Right lobe of liver (tissue), 6 donors: Measurements from ENCODE around the gene SORL1. TPM values are rescaled to one million over a fixed set of nuclear protein-coding genes. Genes with fewer than 3 reads are reported as not detected.

ENCODE experiments used
- ATAC-seq, 4 donors: fragments of 200-7000 bp; cut with Tn5 transposase; one replicate each; pipeline ENCODE4 v1.9.1; 2020; ENCODE audit warnings: mild to moderate bottlenecking in 4 of 4, moderate library complexity in 4 of 4
- DNase-seq, 3 donors: peaks; one replicate each; pipeline ENCODE4 v3.0.0-alpha.2; 2020
- H3K27ac ChIP-seq, 3 donors: fragments of 200-600 bp; one replicate each; pipeline ENCODE4 v1.8.0; 2022
- H3K27me3 ChIP-seq, 2 donors: fragments of 200-600 bp; one replicate each; pipeline ENCODE4 v1.8.0; 2022
- H3K36me3 ChIP-seq, 4 donors: fragments of 200-600 bp; sonication (generic) in 1 of 4; one replicate each; pipeline versions ENCODE4 v1.5.1 to v1.8.0; 2017 to 2022; ENCODE audit warnings: control low read depth in 1 of 4
- H3K4me1 ChIP-seq, 4 donors: fragments of 200-600 bp; sonication (generic) in 1 of 4; one replicate each; pipeline versions ENCODE4 v1.5.1 to v1.8.0; 2017 to 2022; ENCODE audit warnings: control low read depth in 1 of 4
- H3K4me3 ChIP-seq, 3 donors: fragments of 200-600 bp; one replicate each; pipeline ENCODE4 v1.8.0; 2022
- H3K9me3 ChIP-seq, 4 donors: fragments of 200-600 bp; sonication (generic) in 1 of 4; one replicate each; pipeline versions ENCODE4 v1.5.1 to v1.8.0; 2017 to 2022; ENCODE audit warnings: control low read depth in 1 of 4
- POLR2A ChIP-seq: fragments of 450-650 bp; IDR thresholded peaks from one replicate; pipeline ENCODE4 v1.6.1; 2017; ENCODE audit warnings: antibody characterized with exemption, mild to moderate bottlenecking
- WGBS: methylation state at CpG from one replicate; pipeline ENCODE4 v1.1.6; 2018; ENCODE audit warnings: low coverage, low lambda C conversion rate; ENCODE audit not compliant: insufficient coverage; ENCODE audit errors: missing lambda C conversion rate; 5-methylcytosine and 5-hydroxymethylcytosine counted together
- intact Hi-C, 2 donors: fragments of 100-400 bp; cut with DNase I; formaldehyde crosslinking; loops; one replicate each; pipeline versions ENCODE4 v1.11.2 to v1.14.1; 2022
- long read RNA-seq: library from polyadenylated mRNA; unstranded; transcript quantifications from one replicate; pipeline ENCODE4 v2.0.0, GENCODE V29; 2019
- total RNA-seq, 6 experiments: library from RNA; depleted of rRNA in 2 of 6; stranded (reverse); fragments of >200 nt in 2 of 6; fragmentation: NEBNext Ultra II Directional in 3 of 6; extraction: Animal tissue kit (Norgen Biotek cat#: 25700) in 3 of 6; gene quantifications; one replicate each; pipeline versions ENCODE4 v1.1.0 to v1.2.4, GENCODE V29; 2016 to 2023
- TF ChIP-seq, protein P1 (sequence below), 4 donors: fragments of 200-600 bp in 3 of 4; fragments of 450-650 bp in 1 of 4; IDR thresholded peaks; one replicate each; pipeline versions ENCODE4 v1.5.1 to v1.8.0; 2016 to 2022; ENCODE audit warnings: antibody characterized with exemption in 4 of 4, mild to moderate bottlenecking in 2 of 4
- donor health status: DM: no; HTN: yes; CAD: no.
- donor health status: DM: no; HTN: no; CAD: no.
- donor health status: DM: no; HTN: no; CAD: no.
- donor health status: DM: no; HTN: yes; CAD: no.
- donor health status: DM: no; HTN: yes; CAD: no.

Gene SORL1, protein sequence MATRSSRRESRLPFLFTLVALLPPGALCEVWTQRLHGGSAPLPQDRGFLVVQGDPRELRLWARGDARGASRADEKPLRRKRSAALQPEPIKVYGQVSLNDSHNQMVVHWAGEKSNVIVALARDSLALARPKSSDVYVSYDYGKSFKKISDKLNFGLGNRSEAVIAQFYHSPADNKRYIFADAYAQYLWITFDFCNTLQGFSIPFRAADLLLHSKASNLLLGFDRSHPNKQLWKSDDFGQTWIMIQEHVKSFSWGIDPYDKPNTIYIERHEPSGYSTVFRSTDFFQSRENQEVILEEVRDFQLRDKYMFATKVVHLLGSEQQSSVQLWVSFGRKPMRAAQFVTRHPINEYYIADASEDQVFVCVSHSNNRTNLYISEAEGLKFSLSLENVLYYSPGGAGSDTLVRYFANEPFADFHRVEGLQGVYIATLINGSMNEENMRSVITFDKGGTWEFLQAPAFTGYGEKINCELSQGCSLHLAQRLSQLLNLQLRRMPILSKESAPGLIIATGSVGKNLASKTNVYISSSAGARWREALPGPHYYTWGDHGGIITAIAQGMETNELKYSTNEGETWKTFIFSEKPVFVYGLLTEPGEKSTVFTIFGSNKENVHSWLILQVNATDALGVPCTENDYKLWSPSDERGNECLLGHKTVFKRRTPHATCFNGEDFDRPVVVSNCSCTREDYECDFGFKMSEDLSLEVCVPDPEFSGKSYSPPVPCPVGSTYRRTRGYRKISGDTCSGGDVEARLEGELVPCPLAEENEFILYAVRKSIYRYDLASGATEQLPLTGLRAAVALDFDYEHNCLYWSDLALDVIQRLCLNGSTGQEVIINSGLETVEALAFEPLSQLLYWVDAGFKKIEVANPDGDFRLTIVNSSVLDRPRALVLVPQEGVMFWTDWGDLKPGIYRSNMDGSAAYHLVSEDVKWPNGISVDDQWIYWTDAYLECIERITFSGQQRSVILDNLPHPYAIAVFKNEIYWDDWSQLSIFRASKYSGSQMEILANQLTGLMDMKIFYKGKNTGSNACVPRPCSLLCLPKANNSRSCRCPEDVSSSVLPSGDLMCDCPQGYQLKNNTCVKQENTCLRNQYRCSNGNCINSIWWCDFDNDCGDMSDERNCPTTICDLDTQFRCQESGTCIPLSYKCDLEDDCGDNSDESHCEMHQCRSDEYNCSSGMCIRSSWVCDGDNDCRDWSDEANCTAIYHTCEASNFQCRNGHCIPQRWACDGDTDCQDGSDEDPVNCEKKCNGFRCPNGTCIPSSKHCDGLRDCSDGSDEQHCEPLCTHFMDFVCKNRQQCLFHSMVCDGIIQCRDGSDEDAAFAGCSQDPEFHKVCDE (N-terminal part only)
- total RNA-seq: 100 to 1,000 TPM in 2 of 6 experiments, 10 to 100 TPM in 4; 45.2 to 137 (median 73.8) TPM
- long read RNA-seq, partial matches to known transcripts: 8 of 20 reads
- long read RNA-seq, other reads (novel, unspliced or antisense): 12 of 20 reads

- peak; percentile 86 to 89 (median 87) for DNase-seq
- peaks cover 0 to 65% (median 17%) of the 10 kb centered on the region in 4 donors for H3K4me1 ChIP-seq
- no peaks in the 10 kb centered on the region for H3K36me3 ChIP-seq
- peak; percentile 63 to 82 (median 70) for ATAC-seq
- H3K9me3 ChIP-seq: no peaks in the 10 kb centered on the region
- WGBS: no CpG with 5 or more reads among the region's 89 CpGs
- no peaks in the 10 kb centered on the region for H3K27me3 ChIP-seq
- intact Hi-C loops: loop anchor here in 1 of 2 donors (10.0 kb wide), 1 partner anchor 123 kb away; no protein-coding TSS in a partner anchor
- peak within 1 kb of the TSS; percentile 89 to 97 (median 95) for H3K27ac ChIP-seq
- TF ChIP-seq, protein P1, sequence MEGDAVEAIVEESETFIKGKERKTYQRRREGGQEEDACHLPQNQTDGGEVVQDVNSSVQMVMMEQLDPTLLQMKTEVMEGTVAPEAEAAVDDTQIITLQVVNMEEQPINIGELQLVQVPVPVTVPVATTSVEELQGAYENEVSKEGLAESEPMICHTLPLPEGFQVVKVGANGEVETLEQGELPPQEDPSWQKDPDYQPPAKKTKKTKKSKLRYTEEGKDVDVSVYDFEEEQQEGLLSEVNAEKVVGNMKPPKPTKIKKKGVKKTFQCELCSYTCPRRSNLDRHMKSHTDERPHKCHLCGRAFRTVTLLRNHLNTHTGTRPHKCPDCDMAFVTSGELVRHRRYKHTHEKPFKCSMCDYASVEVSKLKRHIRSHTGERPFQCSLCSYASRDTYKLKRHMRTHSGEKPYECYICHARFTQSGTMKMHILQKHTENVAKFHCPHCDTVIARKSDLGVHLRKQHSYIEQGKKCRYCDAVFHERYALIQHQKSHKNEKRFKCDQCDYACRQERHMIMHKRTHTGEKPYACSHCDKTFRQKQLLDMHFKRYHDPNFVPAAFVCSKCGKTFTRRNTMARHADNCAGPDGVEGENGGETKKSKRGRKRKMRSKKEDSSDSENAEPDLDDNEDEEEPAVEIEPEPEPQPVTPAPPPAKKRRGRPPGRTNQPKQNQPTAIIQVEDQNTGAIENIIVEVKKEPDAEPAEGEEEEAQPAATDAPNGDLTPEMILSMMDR (IDR thresholded peaks at IDR 0.05): peak; percentile 45 to 77 (median 58)
- TF ChIP-seq POLR2A: peak; percentile 71
- H3K4me3 ChIP-seq: peak within 1 kb of the TSS; percentile 73 to 94 (median 93)
Observed at GRCh38 chr11:121451986-121452608, at the start of gene SORL1. SORL1 (plus strand) TSS chr11:121452314; CDS start chr11:121452332, 18 bp downstream.

DNA sequence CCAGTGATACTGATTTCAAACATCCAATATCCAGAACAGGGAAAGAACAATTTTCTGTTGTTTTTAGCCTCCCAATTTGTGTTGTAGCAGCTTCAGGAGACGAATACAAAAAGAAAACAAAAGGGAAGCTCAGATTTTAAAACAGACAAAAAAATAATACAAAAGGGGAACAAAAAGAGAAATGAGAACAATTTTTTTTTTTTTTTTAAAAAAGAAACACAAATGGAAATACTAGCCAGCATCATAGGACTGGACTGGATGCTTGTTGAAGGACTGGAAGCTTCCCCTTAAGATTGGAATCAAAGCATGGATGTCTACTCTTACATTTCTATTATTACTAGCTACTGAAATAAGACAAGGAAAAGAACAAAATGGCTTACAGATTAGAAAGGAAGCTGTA is 46.5 kb upstream of the SORL1 start:
- intact Hi-C loops: no loop called here
- H3K27ac ChIP-seq: no peak overlapping the region
- no peaks in the 10 kb centered on the region for H3K9me3 ChIP-seq
- no peak overlapping the region for H3K4me3 ChIP-seq
- H3K36me3 ChIP-seq: no peaks in the 10 kb centered on the region
- WGBS: 75% methylated on average over 1 of the region's 1 CpG
- no peaks in the 10 kb centered on the region for H3K4me1 ChIP-seq
- no peak for ATAC-seq
- TF ChIP-seq, protein P1 (IDR thresholded peaks at IDR 0.05): no peak
- TF ChIP-seq POLR2A: no peak
- H3K27me3 ChIP-seq: no peaks in the 10 kb centered on the region
- DNase-seq: no peak

GRCh38 chr11:121406291-121406690 is 45.8 kb upstream of the SORL1 start:
- H3K27me3 ChIP-seq: no peaks in the 10 kb centered on the region
- WGBS: 100% methylated on average over 1 of the region's 2 CpGs
- no peak for ATAC-seq
- no peak overlapping the region for H3K27ac ChIP-seq
- no peaks in the 10 kb centered on the region for H3K36me3 ChIP-seq
- no peak for DNase-seq
- no peaks in the 10 kb centered on the region for H3K9me3 ChIP-seq
- H3K4me3 ChIP-seq: no peak overlapping the region
- no peaks in the 10 kb centered on the region for H3K4me1 ChIP-seq
- intact Hi-C loops: no loop called here
- TF ChIP-seq POLR2A: no peak
- TF ChIP-seq, protein P1 (IDR thresholded peaks at IDR 0.05): no peak
